ENCODE results near the gene ADAMTS17.

The ADAMTS17 gene

GRCh38 chr15:100129677-100130076 lies 212.1 kb downstream of the ADAMTS17 start:
- no peak overlapping the region for H3K4me2 ChIP-seq (ENCODE audit: insufficient read depth, low read length)
- no peak overlapping the region for H3K9ac ChIP-seq (ENCODE audit: low read depth, low read length)
- ATAC-seq (ENCODE audit: insufficient read depth, low read depth) (no peak), DNase-seq (no peak)
- no peak overlapping the region for H2AFZ ChIP-seq (ENCODE audit: low read depth, low read length)
- TF ChIP-seq EZH2 (IDR thresholded peaks at IDR 0.05; ENCODE audit: borderline replicate concordance, low read depth, low read length, severe bottlenecking), result no peak
- TF ChIP-seq CTCF (IDR thresholded peaks at IDR 0.05; ENCODE audit: borderline replicate concordance, extremely low read depth, low read length, poor library complexity, severe bottlenecking), result no peak
- no peaks in the 10 kb centered on the region for H3K27me3 ChIP-seq (ENCODE audit: insufficient read depth, low read length, poor library complexity)
- no peaks in the 10 kb centered on the region for H3K4me1 ChIP-seq (ENCODE audit: insufficient read depth, low read length)
- no peak overlapping the region for H3K4me3 ChIP-seq (ENCODE audit: low read depth in 1 of 2, low read length in 2 of 2)
- H3K36me3 ChIP-seq (ENCODE audit: insufficient read depth, low read length), result peaks cover 89% of the 10 kb centered on the region
- H3K27ac ChIP-seq (ENCODE audit: low read length), result no peak overlapping the region
- peaks cover 4% of the 10 kb centered on the region; the same call in 1 of the 2 replicates for H4K20me1 ChIP-seq (ENCODE audit: insufficient read depth, low read length)
- H3K79me2 ChIP-seq (ENCODE audit: insufficient read depth, low read length), result no peaks in the 10 kb centered on the region
- H3K9me3 ChIP-seq (ENCODE audit: insufficient read depth, low read length, severe bottlenecking), result no peaks in the 10 kb centered on the region

- H3K27me3 ChIP-seq (ENCODE audit: insufficient read depth, low read length, poor library complexity), result no peaks in the 10 kb centered on the region
- H3K4me2 ChIP-seq (ENCODE audit: insufficient read depth, low read length), result no peak overlapping the region
- no peaks in the 10 kb centered on the region for H3K79me2 ChIP-seq (ENCODE audit: insufficient read depth, low read length)
- H3K36me3 ChIP-seq (ENCODE audit: insufficient read depth, low read length), result peaks cover 84% of the 10 kb centered on the region
- H3K9ac ChIP-seq (ENCODE audit: low read depth, low read length), result no peak overlapping the region
- no peaks in the 10 kb centered on the region for H3K9me3 ChIP-seq (ENCODE audit: insufficient read depth, low read length, severe bottlenecking)
- no peak for TF ChIP-seq EZH2 (IDR thresholded peaks at IDR 0.05; ENCODE audit: borderline replicate concordance, low read depth, low read length, severe bottlenecking)
- no peak for TF ChIP-seq CTCF (IDR thresholded peaks at IDR 0.05; ENCODE audit: borderline replicate concordance, extremely low read depth, low read length, poor library complexity, severe bottlenecking)
- peaks cover 4% of the 10 kb centered on the region; the same call in 1 of the 2 replicates for H4K20me1 ChIP-seq (ENCODE audit: insufficient read depth, low read length)
- H3K4me3 ChIP-seq (ENCODE audit: low read depth in 1 of 2, low read length in 2 of 2), result no peak overlapping the region
- ATAC-seq (ENCODE audit: insufficient read depth, low read depth) (no peak), DNase-seq (no peak)
- no peak overlapping the region for H2AFZ ChIP-seq (ENCODE audit: low read depth, low read length)
- H3K27ac ChIP-seq (ENCODE audit: low read length), result no peak overlapping the region
- no peaks in the 10 kb centered on the region for H3K4me1 ChIP-seq (ENCODE audit: insufficient read depth, low read length)
Measured at GRCh38 chr15:100125401-100126191, 216.2 kb downstream of the ADAMTS17 start.

- no peaks in the 10 kb centered on the region; the same call in 1 of the 2 replicates for H3K4me1 ChIP-seq (ENCODE audit: insufficient read depth, low read length)
- TF ChIP-seq EZH2 (IDR thresholded peaks at IDR 0.05; ENCODE audit: borderline replicate concordance, low read depth, low read length, severe bottlenecking) (no peak), CTCF (IDR thresholded peaks at IDR 0.05; ENCODE audit: borderline replicate concordance, extremely low read depth, low read length, poor library complexity, severe bottlenecking) (no peak)
- H2AFZ ChIP-seq (ENCODE audit: low read depth, low read length), result no peak overlapping the region
- no peaks in the 10 kb centered on the region for H3K79me2 ChIP-seq (ENCODE audit: insufficient read depth, low read length)
- H3K9ac ChIP-seq (ENCODE audit: low read depth, low read length), result no peak overlapping the region
- ATAC-seq (ENCODE audit: insufficient read depth, low read depth), result no peak
- no peaks in the 10 kb centered on the region for H3K27me3 ChIP-seq (ENCODE audit: insufficient read depth, low read length, poor library complexity)
- peaks cover 90% of the 10 kb centered on the region for H3K36me3 ChIP-seq (ENCODE audit: insufficient read depth, low read length)
- DNase-seq, result no peak
- H3K4me3 ChIP-seq (ENCODE audit: low read depth in 1 of 2, low read length in 2 of 2), result no peak overlapping the region
- no peaks in the 10 kb centered on the region for H3K9me3 ChIP-seq (ENCODE audit: insufficient read depth, low read length, severe bottlenecking)
- H3K27ac ChIP-seq (ENCODE audit: low read length), result no peak overlapping the region
- no peak overlapping the region for H3K4me2 ChIP-seq (ENCODE audit: insufficient read depth, low read length)
- peaks cover 4% of the 10 kb centered on the region; the same call in 1 of the 2 replicates for H4K20me1 ChIP-seq (ENCODE audit: insufficient read depth, low read length)
Measured at GRCh38 chr15:100124936-100125335, 216.8 kb downstream of the ADAMTS17 start.
